Esophagus (tissue), 2 donors: ENCODE data around the gene TMEM54. TPM values are rescaled to one million over a fixed set of nuclear protein-coding genes. Genes with fewer than 3 reads are reported as not detected.

ENCODE experiments used
- H3K27ac ChIP-seq, 2 donors: one replicate each; pipeline ENCODE4 v1.5.1; 2013; ENCODE audit warnings: low read depth in 2 of 2, mild to moderate bottlenecking in 2 of 2, inconsistent platforms in 1 of 2, low read length in 1 of 2, moderate library complexity in 1 of 2
- H3K27me3 ChIP-seq, 2 donors: one replicate each; pipeline ENCODE4 v1.6.1; 2013; ENCODE audit warnings: low read length in 2 of 2, control low read depth in 1 of 2, mild to moderate bottlenecking in 1 of 2; ENCODE audit not compliant: insufficient read depth in 2 of 2, control insufficient read depth in 1 of 2
- H3K36me3 ChIP-seq, 2 donors: one replicate each; pipeline ENCODE4 v1.6.1; 2013; ENCODE audit warnings: low read length in 1 of 2; ENCODE audit not compliant: control insufficient read depth in 2 of 2, insufficient read depth in 2 of 2
- H3K4me1 ChIP-seq, 2 donors: one replicate each; pipeline ENCODE4 v1.6.1; 2013; ENCODE audit warnings: low read length in 1 of 2; ENCODE audit not compliant: control insufficient read depth in 2 of 2, insufficient read depth in 2 of 2
- H3K4me3 ChIP-seq, 2 donors: one replicate each; pipeline ENCODE4 v1.5.1; 2013; ENCODE audit warnings: low read length in 2 of 2, mild to moderate bottlenecking in 2 of 2, low read depth in 1 of 2, moderate library complexity in 1 of 2
- H3K9me3 ChIP-seq, 2 donors: one replicate each; pipeline ENCODE4 v1.6.1; 2013; ENCODE audit warnings: mild to moderate bottlenecking in 2 of 2, low read depth in 1 of 2, low read length in 1 of 2, moderate library complexity in 1 of 2; ENCODE audit not compliant: control insufficient read depth in 2 of 2, insufficient read depth in 1 of 2
- WGBS, 2 donors: extraction: QIAGEN DNeasy Blood & Tissue Kit; methylation state at CpG; one replicate each; pipeline ENCODE4 v1.1.7; 2013; 5-methylcytosine and 5-hydroxymethylcytosine counted together
- polyA plus RNA-seq, 2 donors: library from polyadenylated mRNA; stranded (reverse); fragments of 200-250 nt; gene quantifications; one replicate each; pipeline ENCODE4 v1.2.3, GENCODE V29; 2013
- donor health status: healthy with polysubstance abuse.
- donor health status: Bipolar disorder and iron deficiency.

TMEM54 gene
- polyA plus RNA-seq, 2 donors = 93.0 to 133 TPM

- Histone ChIP-seq H3K36me3 (peaks cover 9 to 13% of the 10 kb centered on the region in 2 donors), H3K27me3 (no peaks in the 10 kb centered on the region), H3K9me3 (no peaks in the 10 kb centered on the region), H3K4me1 (no peaks in the 10 kb centered on the region), H3K27ac (no peak overlapping the region), H3K4me3 (no peak overlapping the region)
- WGBS, 2 donors = 92 to 94% methylated on average over 10 of the region's 10 CpGs
Observed at GRCh38 chr1:32934535-32934934, 33.3 kb upstream of the TMEM54 start.

- H3K27ac ChIP-seq = peak overlapping the region in 1 of 2 donors; percentile 11
- no peaks in the 10 kb centered on the region for H3K4me1 ChIP-seq
- no peaks in the 10 kb centered on the region for H3K9me3 ChIP-seq
- WGBS, 2 donors = 48 to 66% methylated on average over 3 of the region's 3 CpGs
- H3K36me3 ChIP-seq = peaks cover 9 to 13% of the 10 kb centered on the region in 2 donors
- H3K27me3 ChIP-seq = no peaks in the 10 kb centered on the region
- no peak overlapping the region for H3K4me3 ChIP-seq
Observed at GRCh38 chr1:32933742-32934322, 32.6 kb upstream of the TMEM54 start.

GRCh38 chr1:32931760-32932159 is 30.6 kb upstream of the TMEM54 start:
- no peak overlapping the region for H3K27ac ChIP-seq
- no peaks in the 10 kb centered on the region for H3K27me3 ChIP-seq
- 87 to 89% methylated on average over 1 of the region's 1 CpG for WGBS, 2 donors
- H3K36me3 ChIP-seq = peaks cover 5% of the 10 kb centered on the region in 2 donors
- no peak overlapping the region for H3K4me3 ChIP-seq
- no peaks in the 10 kb centered on the region for H3K9me3 ChIP-seq
- H3K4me1 ChIP-seq = no peaks in the 10 kb centered on the region

- 62 to 68% methylated on average over 2 of the region's 2 CpGs for WGBS, 2 donors
- peaks cover 4% of the 10 kb centered on the region in 2 donors for H3K4me1 ChIP-seq
- H3K9me3 ChIP-seq = no peaks in the 10 kb centered on the region
- no peaks in the 10 kb centered on the region for H3K36me3 ChIP-seq
- no peak overlapping the region for H3K4me3 ChIP-seq
- no peaks in the 10 kb centered on the region for H3K27me3 ChIP-seq
- H3K27ac ChIP-seq = no peak overlapping the region
Observed at GRCh38 chr1:32929366-32929765, 28.2 kb upstream of the TMEM54 start.

- Histone ChIP-seq H3K4me3 (no peak overlapping the region), H3K27ac (no peak overlapping the region), H3K27me3 (no peaks in the 10 kb centered on the region), H3K36me3 (no peaks in the 10 kb centered on the region), H3K9me3 (no peaks in the 10 kb centered on the region), H3K4me1 (peaks cover 4% of the 10 kb centered on the region in 2 donors)
- WGBS, 2 donors = 88 to 92% methylated on average over 8 of the region's 8 CpGs
Observed at GRCh38 chr1:32928715-32929114, 27.5 kb upstream of the TMEM54 start.

- Histone ChIP-seq H3K36me3 (no peaks in the 10 kb centered on the region), H3K4me1 (peaks cover 4% of the 10 kb centered on the region in 2 donors), H3K9me3 (no peaks in the 10 kb centered on the region), H3K27me3 (no peaks in the 10 kb centered on the region), H3K4me3 (no peak overlapping the region), H3K27ac (no peak overlapping the region)
- 83 to 95% methylated on average over 2 of the region's 2 CpGs for WGBS, 2 donors
Observed at GRCh38 chr1:32928285-32928684, 27.1 kb upstream of the TMEM54 start.

- Histone ChIP-seq H3K4me3 (no peak overlapping the region), H3K9me3 (no peaks in the 10 kb centered on the region), H3K27ac (no peak overlapping the region), H3K27me3 (no peaks in the 10 kb centered on the region), H3K36me3 (no peaks in the 10 kb centered on the region), H3K4me1 (peaks cover 4% of the 10 kb centered on the region in 2 donors)
- 83 to 92% methylated on average over 2 of the region's 2 CpGs for WGBS, 2 donors
Observed at GRCh38 chr1:32927441-32927840, 26.3 kb upstream of the TMEM54 start.

GRCh38 chr1:32926562-32926961 is 25.4 kb upstream of the TMEM54 start:
- no peaks in the 10 kb centered on the region for H3K36me3 ChIP-seq
- 84 to 89% methylated on average over 6 of the region's 6 CpGs for WGBS, 2 donors
- peaks cover 4% of the 10 kb centered on the region in 2 donors for H3K4me1 ChIP-seq
- H3K27ac ChIP-seq = no peak overlapping the region
- H3K9me3 ChIP-seq = no peaks in the 10 kb centered on the region
- H3K27me3 ChIP-seq = no peaks in the 10 kb centered on the region
- H3K4me3 ChIP-seq = no peak overlapping the region

- no peak overlapping the region for H3K27ac ChIP-seq
- peaks cover 4% of the 10 kb centered on the region in 2 donors for H3K4me1 ChIP-seq
- no peaks in the 10 kb centered on the region for H3K27me3 ChIP-seq
- H3K9me3 ChIP-seq = no peaks in the 10 kb centered on the region
- H3K36me3 ChIP-seq = no peaks in the 10 kb centered on the region
- no peak overlapping the region for H3K4me3 ChIP-seq
- 26 to 27% methylated on average over 24 of the region's 24 CpGs for WGBS, 2 donors
Observed at GRCh38 chr1:32925403-32926162, 24.4 kb upstream of the TMEM54 start.

GRCh38 chr1:32924881-32925344 is 23.7 kb upstream of the TMEM54 start:
- 9 to 13% methylated on average over 22 to 31 of the region's 31 CpGs for WGBS, 2 donors
- Histone ChIP-seq H3K4me1 (peaks cover 4% of the 10 kb centered on the region in 2 donors), H3K27ac (no peak overlapping the region), H3K9me3 (no peaks in the 10 kb centered on the region), H3K4me3 (no peak overlapping the region), H3K27me3 (no peaks in the 10 kb centered on the region), H3K36me3 (no peaks in the 10 kb centered on the region)
